DND-41 (cell line): ENCODE data around the gene NAA16.

Experiments used
- EZH2 ChIP-seq: IDR thresholded peaks from 3 replicates; pipeline ENCODE4 v1.6.1; 2012; ENCODE audit warnings: borderline replicate concordance, low read depth, mild to moderate bottlenecking, moderate library complexity, low read length, inconsistent platforms; ENCODE audit not compliant: severe bottlenecking
- TF ChIP-seq, protein P1 (sequence below): IDR thresholded peaks from 2 replicates; pipeline ENCODE4 v1.5.1; 2012; ENCODE audit warnings: borderline replicate concordance, low read length, moderate library complexity, mild to moderate bottlenecking; ENCODE audit not compliant: poor library complexity, severe bottlenecking; ENCODE audit errors: extremely low read depth

DNA sequence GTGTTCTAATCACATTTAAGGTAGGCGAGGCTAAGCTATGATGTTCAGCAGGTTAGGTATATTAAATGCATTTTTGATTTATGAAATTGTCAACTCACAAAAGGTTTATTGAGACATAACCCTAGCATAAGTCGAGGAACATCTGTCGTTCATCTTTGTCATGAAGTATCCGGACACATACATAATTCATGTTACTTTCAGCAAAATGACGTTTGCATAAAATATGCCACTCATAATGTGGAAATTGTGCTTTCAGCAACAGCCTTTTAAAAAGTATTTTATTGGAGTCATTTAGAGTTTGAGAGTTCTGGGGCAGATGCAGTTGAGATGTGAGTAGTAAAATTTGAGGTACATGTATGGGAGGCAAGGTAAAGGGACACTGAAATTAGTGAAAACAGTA, 66.4 kb downstream of the NAA16 start:
- TF ChIP-seq, protein P1, sequence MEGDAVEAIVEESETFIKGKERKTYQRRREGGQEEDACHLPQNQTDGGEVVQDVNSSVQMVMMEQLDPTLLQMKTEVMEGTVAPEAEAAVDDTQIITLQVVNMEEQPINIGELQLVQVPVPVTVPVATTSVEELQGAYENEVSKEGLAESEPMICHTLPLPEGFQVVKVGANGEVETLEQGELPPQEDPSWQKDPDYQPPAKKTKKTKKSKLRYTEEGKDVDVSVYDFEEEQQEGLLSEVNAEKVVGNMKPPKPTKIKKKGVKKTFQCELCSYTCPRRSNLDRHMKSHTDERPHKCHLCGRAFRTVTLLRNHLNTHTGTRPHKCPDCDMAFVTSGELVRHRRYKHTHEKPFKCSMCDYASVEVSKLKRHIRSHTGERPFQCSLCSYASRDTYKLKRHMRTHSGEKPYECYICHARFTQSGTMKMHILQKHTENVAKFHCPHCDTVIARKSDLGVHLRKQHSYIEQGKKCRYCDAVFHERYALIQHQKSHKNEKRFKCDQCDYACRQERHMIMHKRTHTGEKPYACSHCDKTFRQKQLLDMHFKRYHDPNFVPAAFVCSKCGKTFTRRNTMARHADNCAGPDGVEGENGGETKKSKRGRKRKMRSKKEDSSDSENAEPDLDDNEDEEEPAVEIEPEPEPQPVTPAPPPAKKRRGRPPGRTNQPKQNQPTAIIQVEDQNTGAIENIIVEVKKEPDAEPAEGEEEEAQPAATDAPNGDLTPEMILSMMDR = no peak
- no peak for TF ChIP-seq EZH2
